ENCODE data around the gene CAMK1D. TPM values are rescaled to one million over a fixed set of nuclear protein-coding genes. Genes with fewer than 3 reads are reported as not detected.

The CAMK1D gene
- total RNA-seq, 4 donors from 2014 or later, result 13.5 to 21.4 (median 15.7) TPM

- Histone ChIP-seq H3K27me3 (no peaks in the 10 kb centered on the region), H3K4me1 (peaks cover 0 to 35% (median 15%) of the 10 kb centered on the region in 4 donors), H3K9me3 (no peaks in the 10 kb centered on the region), H3K36me3 (no peaks in the 10 kb centered on the region), H3K4me3 (no peak overlapping the region), H3K27ac (peak overlapping the region; percentile 67 to 76 (median 71))
- 62 to 96% methylated on average over 8 to 26 of the region's 26 CpGs for WGBS, 2 donors (ENCODE audit: low coverage in 1 of 2)
- peak in 3 of 5 experiments; percentile 10 to 26 (median 12) for TF ChIP-seq CTCF (IDR thresholded peaks at IDR 0.05)
- TF ChIP-seq EP300 (IDR thresholded peaks at IDR 0.05; ENCODE audit: low read depth), result no peak
- no peak for TF ChIP-seq POLR2A (IDR thresholded peaks at IDR 0.05)
- intact Hi-C loops (cut with DNase I; ENCODE audit: low total_unique reads) (no loop called here), in situ Hi-C loops (cut with MboI; ENCODE audit: low pct_ligation_motif_present in 1 of 4, low pct_unique_long_range_greater_than_20kb in 1 of 4, low sequenced_read_pairs in 3 of 4) (loop anchor here in 2 of 4 donors (25.0 kb wide), 1 partner anchor 223 kb away; no protein-coding TSS in a partner anchor)
- DNase-seq, result peak; percentile 53
Measured at GRCh38 chr10:12484941-12485805, 135.8 kb downstream of the CAMK1D start.

GRCh38 chr10:12487366-12487765 is 138.0 kb downstream of the CAMK1D start:
- H3K27me3 ChIP-seq, result no peaks in the 10 kb centered on the region
- no peaks in the 10 kb centered on the region for H3K36me3 ChIP-seq
- intact Hi-C loops (cut with DNase I; ENCODE audit: low total_unique reads), result no loop called here
- in situ Hi-C loops (cut with MboI; ENCODE audit: low pct_ligation_motif_present in 1 of 4, low pct_unique_long_range_greater_than_20kb in 1 of 4, low sequenced_read_pairs in 3 of 4), result loop anchor here in 2 of 4 donors (25.0 kb wide), 1 partner anchor 225 kb away; no protein-coding TSS in a partner anchor
- WGBS, 2 donors (ENCODE audit: low coverage in 1 of 2), result 75 to 81% methylated on average over 2 of the region's 2 CpGs
- H3K4me1 ChIP-seq, result peaks cover 0 to 37% (median 16%) of the 10 kb centered on the region in 4 donors
- TF ChIP-seq POLR2AphosphoS5 (IDR thresholded peaks at IDR 0.05) (no peak), EP300 (IDR thresholded peaks at IDR 0.05; ENCODE audit: low read depth) (no peak), CTCF (IDR thresholded peaks at IDR 0.05) (no peak), POLR2A (IDR thresholded peaks at IDR 0.05) (no peak)
- no peak for DNase-seq
- no peak overlapping the region for H3K4me3 ChIP-seq
- H3K27ac ChIP-seq, result no peak overlapping the region
- H3K9me3 ChIP-seq, result no peaks in the 10 kb centered on the region

- Histone ChIP-seq H3K27me3 (no peaks in the 10 kb centered on the region), H3K9me3 (no peaks in the 10 kb centered on the region), H3K4me3 (no peak overlapping the region), H3K27ac (peak overlapping the region in 1 of 4 donors; percentile 38), H3K36me3 (no peaks in the 10 kb centered on the region), H3K4me1 (peaks cover 0 to 32% (median 15%) of the 10 kb centered on the region in 4 donors)
- no peak for TF ChIP-seq POLR2A (IDR thresholded peaks at IDR 0.05)
- TF ChIP-seq POLR2AphosphoS5 (IDR thresholded peaks at IDR 0.05), result no peak
- TF ChIP-seq EP300 (IDR thresholded peaks at IDR 0.05; ENCODE audit: low read depth), result no peak
- TF ChIP-seq CTCF (IDR thresholded peaks at IDR 0.05), result no peak
- DNase-seq, result no peak
- in situ Hi-C loops (cut with MboI; ENCODE audit: low pct_ligation_motif_present in 1 of 4, low pct_unique_long_range_greater_than_20kb in 1 of 4, low sequenced_read_pairs in 3 of 4), result loop anchor here in 2 of 4 donors (25.0 kb wide), 1 partner anchor 226 kb away; no protein-coding TSS in a partner anchor
- intact Hi-C loops (cut with DNase I; ENCODE audit: low total_unique reads), result no loop called here
- WGBS, 2 donors (ENCODE audit: low coverage in 1 of 2), result 83 to 96% methylated on average over 1 to 16 of the region's 16 CpGs
Measured at GRCh38 chr10:12488626-12489025, 139.3 kb downstream of the CAMK1D start.

- in situ Hi-C loops (cut with MboI; ENCODE audit: low pct_ligation_motif_present in 1 of 4, low pct_unique_long_range_greater_than_20kb in 1 of 4, low sequenced_read_pairs in 3 of 4), result loop anchor here in 2 of 4 donors (25.0 kb wide), 1 partner anchor 227 kb away; no protein-coding TSS in a partner anchor
- no peak overlapping the region for H3K4me3 ChIP-seq
- WGBS, 2 donors (ENCODE audit: low coverage in 1 of 2), result 53 to 72% methylated on average over 7 to 8 of the region's 8 CpGs
- peak overlapping the region in 1 of 4 donors; percentile 38 for H3K27ac ChIP-seq
- intact Hi-C loops (cut with DNase I; ENCODE audit: low total_unique reads), result no loop called here
- H3K27me3 ChIP-seq, result no peaks in the 10 kb centered on the region
- peaks cover 0 to 25% (median 11%) of the 10 kb centered on the region in 4 donors for H3K4me1 ChIP-seq
- H3K36me3 ChIP-seq, result no peaks in the 10 kb centered on the region
- no peak for TF ChIP-seq EP300 (IDR thresholded peaks at IDR 0.05; ENCODE audit: low read depth)
- TF ChIP-seq CTCF (IDR thresholded peaks at IDR 0.05), result no peak
- TF ChIP-seq POLR2A (IDR thresholded peaks at IDR 0.05), result no peak
- no peak for TF ChIP-seq POLR2AphosphoS5 (IDR thresholded peaks at IDR 0.05)
- no peaks in the 10 kb centered on the region for H3K9me3 ChIP-seq
- no peak for DNase-seq
Measured at GRCh38 chr10:12489357-12489756, 140.0 kb downstream of the CAMK1D start.
